Endodermal cell (in vitro differentiated cells): ENCODE measurements around the gene SAYSD1. TPM values are rescaled to one million over a fixed set of nuclear protein-coding genes. Genes with fewer than 3 reads are reported as not detected.

Source experiments
- DNase-seq: peaks from one replicate; pipeline ENCODE4 v3.0.0-alpha.2; 2017
- H3K27ac ChIP-seq: 2 replicates; pipeline ENCODE4 v1.5.1; 2013; ENCODE audit warnings: mild to moderate bottlenecking, low read depth, low read length, moderate library complexity
- H3K27me3 ChIP-seq: 2 replicates; pipeline ENCODE4 v1.6.1; 2013; ENCODE audit warnings: mild to moderate bottlenecking, low read length, moderate library complexity; ENCODE audit not compliant: insufficient read depth, control insufficient read depth, poor library complexity, severe bottlenecking
- H3K36me3 ChIP-seq: 2 replicates; pipeline ENCODE4 v1.7.0; 2013; ENCODE audit warnings: mild to moderate bottlenecking, low read length, moderate library complexity; ENCODE audit not compliant: control insufficient read depth, insufficient read depth
- H3K4me1 ChIP-seq: one replicate; pipeline ENCODE4 v1.7.0; 2013; ENCODE audit warnings: low read length; ENCODE audit not compliant: control insufficient read depth, insufficient read depth
- H3K4me3 ChIP-seq: 2 replicates; pipeline ENCODE4 v1.5.1; 2013; ENCODE audit warnings: mild to moderate bottlenecking, low read length, moderate library complexity
- H3K9ac ChIP-seq: 2 replicates; pipeline ENCODE4 v1.6.1; 2013; ENCODE audit warnings: mild to moderate bottlenecking, low read length, moderate library complexity; ENCODE audit not compliant: poor library complexity, severe bottlenecking; ENCODE audit errors: extremely low read depth
- H3K9me3 ChIP-seq: 2 replicates; pipeline ENCODE4 v1.6.1; 2013; ENCODE audit warnings: mild to moderate bottlenecking, low read length, moderate library complexity; ENCODE audit not compliant: control insufficient read depth
- H3K27ac Mint-ChIP-seq: 2 replicates; pipeline ENCODE4 v1.8.0; 2020; ENCODE audit warnings: mixed read lengths
- H3K27me3 Mint-ChIP-seq: 2 replicates; pipeline ENCODE4 v1.8.0; 2021; ENCODE audit warnings: mild to moderate bottlenecking, mixed read lengths; ENCODE audit not compliant: insufficient read depth
- H3K36me3 Mint-ChIP-seq: 2 replicates; pipeline ENCODE4 v1.8.0; 2020; ENCODE audit warnings: low read depth, mixed read lengths
- H3K4me1 Mint-ChIP-seq: 2 replicates; pipeline ENCODE4 v1.8.0; 2020; ENCODE audit warnings: mixed read lengths
- H3K4me3 Mint-ChIP-seq: 2 replicates; pipeline ENCODE4 v1.8.0; 2020; ENCODE audit warnings: mild to moderate bottlenecking, moderate library complexity, mixed read lengths
- H3K9me3 Mint-ChIP-seq: 2 replicates; pipeline ENCODE4 v1.8.0; 2020; ENCODE audit warnings: mild to moderate bottlenecking, mixed read lengths
- WGBS, 2 experiments: methylation state at CpG; one replicate each; pipeline versions ENCODE4 v1.1.5 to v1.1.7; 2013; ENCODE audit warnings: missing lambda C conversion rate in 2 of 2, mixed read lengths in 1 of 2; ENCODE audit not compliant: insufficient coverage in 1 of 2, insufficient read length in 1 of 2; 5-methylcytosine and 5-hydroxymethylcytosine counted together
- total RNA-seq, 2 donors: library from RNA; stranded (reverse); fragmentation: NEBNext Ultra II Directional in 1 of 2; extraction: Animal tissue kit (Norgen Biotek cat#: 25700) in 1 of 2; gene quantifications; 2 replicates in 1 of 2; 3 replicates in 1 of 2; pipeline ENCODE4 v1.2.1, GENCODE V29; 2021
- TF ChIP-seq, protein P1 (sequence below): fragments of 200-600 bp; sonication (generic); conservative IDR thresholded peaks from 2 replicates; pipeline ENCODE4 v1.5.0; 2021; ENCODE audit warnings: antibody characterized with exemption, mild to moderate bottlenecking

Gene SAYSD1
- total RNA-seq, 2 donors from 2014 or later: 7.2 to 13.0 TPM

DNA sequence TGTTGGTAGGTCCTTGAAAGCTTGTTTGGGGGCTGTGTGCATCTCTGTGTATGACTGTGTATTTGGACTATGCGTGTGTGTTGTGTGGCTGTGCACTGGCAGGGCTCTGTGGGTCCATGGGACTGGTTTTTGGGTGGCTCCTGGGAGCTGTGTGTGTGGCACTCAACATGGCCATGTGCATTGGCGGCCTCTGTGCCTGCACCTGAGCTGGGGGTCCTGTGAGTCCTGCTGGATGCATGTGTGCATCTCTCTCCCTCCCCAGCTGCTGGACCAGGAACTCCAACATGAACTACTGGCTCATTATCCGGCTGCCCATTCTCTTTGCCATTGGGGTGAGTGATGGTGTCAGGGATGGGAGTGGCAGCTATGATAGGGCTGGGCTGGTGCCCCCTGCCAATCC lies 36.3 kb downstream of the SAYSD1 start:
- Mint-ChIP-seq H3K4me1 (peaks cover 10% of the 10 kb centered on the region), H3K4me3 (no peak overlapping the region), H3K9me3 (no peaks in the 10 kb centered on the region), H3K27me3 (peaks cover 78% of the 10 kb centered on the region), H3K27ac (no peak overlapping the region), H3K36me3 (no peaks in the 10 kb centered on the region)
- peaks cover 43% of the 10 kb centered on the region for H3K27me3 ChIP-seq
- 89% methylated on average over 3 of the region's 3 CpGs; no CpG with 5 or more reads in 1 of the 2 experiments for WGBS, 2 experiments
- TF ChIP-seq, protein P1, sequence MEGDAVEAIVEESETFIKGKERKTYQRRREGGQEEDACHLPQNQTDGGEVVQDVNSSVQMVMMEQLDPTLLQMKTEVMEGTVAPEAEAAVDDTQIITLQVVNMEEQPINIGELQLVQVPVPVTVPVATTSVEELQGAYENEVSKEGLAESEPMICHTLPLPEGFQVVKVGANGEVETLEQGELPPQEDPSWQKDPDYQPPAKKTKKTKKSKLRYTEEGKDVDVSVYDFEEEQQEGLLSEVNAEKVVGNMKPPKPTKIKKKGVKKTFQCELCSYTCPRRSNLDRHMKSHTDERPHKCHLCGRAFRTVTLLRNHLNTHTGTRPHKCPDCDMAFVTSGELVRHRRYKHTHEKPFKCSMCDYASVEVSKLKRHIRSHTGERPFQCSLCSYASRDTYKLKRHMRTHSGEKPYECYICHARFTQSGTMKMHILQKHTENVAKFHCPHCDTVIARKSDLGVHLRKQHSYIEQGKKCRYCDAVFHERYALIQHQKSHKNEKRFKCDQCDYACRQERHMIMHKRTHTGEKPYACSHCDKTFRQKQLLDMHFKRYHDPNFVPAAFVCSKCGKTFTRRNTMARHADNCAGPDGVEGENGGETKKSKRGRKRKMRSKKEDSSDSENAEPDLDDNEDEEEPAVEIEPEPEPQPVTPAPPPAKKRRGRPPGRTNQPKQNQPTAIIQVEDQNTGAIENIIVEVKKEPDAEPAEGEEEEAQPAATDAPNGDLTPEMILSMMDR: no peak
- H3K4me1 ChIP-seq: peaks cover 5% of the 10 kb centered on the region
- H3K36me3 ChIP-seq: no peaks in the 10 kb centered on the region
- no peak overlapping the region for H3K9ac ChIP-seq
- H3K9me3 ChIP-seq: no peaks in the 10 kb centered on the region
- DNase-seq: peak; percentile 22
- H3K27ac ChIP-seq: no peak overlapping the region
- H3K4me3 ChIP-seq: no peak overlapping the region

GRCh38 chr6:39077882-39078594 lies 36.9 kb downstream of the SAYSD1 start:
- no peak overlapping the region for H3K27ac ChIP-seq
- DNase-seq: peak; percentile 29
- peaks cover 77% of the 10 kb centered on the region for H3K27me3 Mint-ChIP-seq

GRCh38 chr6:39076623-39077535 lies 38.1 kb downstream of the SAYSD1 start:
- Mint-ChIP-seq H3K36me3 (no peaks in the 10 kb centered on the region), H3K9me3 (no peaks in the 10 kb centered on the region), H3K27ac (no peak overlapping the region), H3K27me3 (peaks cover 86% of the 10 kb centered on the region), H3K4me3 (no peak overlapping the region), H3K4me1 (peaks cover 18% of the 10 kb centered on the region)
- Histone ChIP-seq H3K9ac (no peak overlapping the region), H3K4me1 (peaks cover 5% of the 10 kb centered on the region), H3K4me3 (no peak overlapping the region), H3K9me3 (no peaks in the 10 kb centered on the region), H3K27me3 (peaks cover 53% of the 10 kb centered on the region), H3K36me3 (no peaks in the 10 kb centered on the region), H3K27ac (no peak overlapping the region)
- DNase-seq: peak; percentile 32
- TF ChIP-seq, protein P1: no peak
- WGBS, 2 experiments: 82 to 86% methylated on average over 4 to 8 of the region's 9 CpGs

More at GRCh38 chr6:39077882-39078594, 36.9 kb downstream of the SAYSD1 start:
- Histone ChIP-seq H3K9me3 (no peaks in the 10 kb centered on the region), H3K27me3 (peaks cover 43% of the 10 kb centered on the region), H3K4me1 (peaks cover 5% of the 10 kb centered on the region), H3K4me3 (no peak overlapping the region), H3K9ac (no peak overlapping the region), H3K36me3 (no peaks in the 10 kb centered on the region)
- TF ChIP-seq, protein P1: no peak
- Mint-ChIP-seq H3K9me3 (no peaks in the 10 kb centered on the region), H3K4me1 (peaks cover 17% of the 10 kb centered on the region), H3K27ac (no peak overlapping the region), H3K36me3 (no peaks in the 10 kb centered on the region), H3K4me3 (no peak overlapping the region)
- 94 to 100% methylated on average over 1 to 11 of the region's 11 CpGs for whole genome bisulfite sequencing, 2 experiments
